ENCODE measurements around the gene TOB1. TPM values are rescaled to one million over a fixed set of nuclear protein-coding genes. Genes with fewer than 3 reads are reported as not detected.
A peak's percentile ranks its signal among the peaks of the same experiment; 100 is the strongest.

The TOB1 gene
- total RNA-seq, 1 donor from 2014 or later = 70.1 TPM

DNA sequence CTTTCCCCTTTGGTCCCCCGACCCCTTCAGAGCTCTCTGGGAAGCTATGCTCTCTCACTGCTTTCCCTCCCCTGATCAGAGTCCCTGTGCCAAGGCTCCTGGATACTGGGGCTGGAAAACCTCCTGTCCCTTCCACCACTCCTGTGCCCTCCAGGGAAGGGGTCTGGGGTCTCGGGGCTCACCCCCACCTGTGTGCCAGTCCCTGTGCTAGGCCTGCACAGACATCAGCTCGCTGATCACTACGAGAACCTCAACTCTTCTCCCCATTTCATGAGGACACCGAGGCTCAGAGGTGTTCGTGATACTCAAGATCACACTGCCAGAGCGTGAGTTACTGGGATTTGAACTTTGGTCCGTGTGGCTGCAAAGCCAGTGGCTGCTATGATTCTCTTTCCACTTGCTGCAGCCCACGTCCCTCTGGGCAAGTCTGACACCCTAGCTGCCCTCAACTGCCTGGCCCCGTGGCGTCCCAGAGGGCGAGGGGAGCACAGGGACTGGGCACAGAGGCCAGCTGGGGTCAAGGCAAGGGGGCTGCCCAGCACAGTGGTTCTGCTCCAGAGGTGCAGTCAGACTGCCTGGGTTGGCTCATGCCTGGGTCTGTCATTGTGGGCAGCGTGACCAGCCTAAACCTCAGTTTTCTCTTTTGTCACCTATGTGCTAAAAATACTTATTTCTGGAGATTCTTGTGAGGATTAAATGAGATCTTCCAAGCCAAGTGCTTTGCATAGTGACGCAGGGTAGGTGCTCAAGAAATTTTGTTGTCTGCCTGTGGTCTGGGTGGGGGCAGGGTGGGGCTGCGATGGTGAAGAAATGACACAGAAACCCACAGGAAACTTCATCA lies 43.8 kb upstream of the TOB1 start:
- Histone ChIP-seq H3K9me3 (no peaks in the 10 kb centered on the region), H3K4me1 (peaks cover 14% of the 10 kb centered on the region), H3K27ac (peak overlapping the region; percentile 37), H3K4me3 (no peak overlapping the region), H3K36me3 (no peaks in the 10 kb centered on the region), H3K27me3 (no peaks in the 10 kb centered on the region)
- DNase-seq (no peak), ATAC-seq (peak; percentile 37)
- TF ChIP-seq, protein P1, sequence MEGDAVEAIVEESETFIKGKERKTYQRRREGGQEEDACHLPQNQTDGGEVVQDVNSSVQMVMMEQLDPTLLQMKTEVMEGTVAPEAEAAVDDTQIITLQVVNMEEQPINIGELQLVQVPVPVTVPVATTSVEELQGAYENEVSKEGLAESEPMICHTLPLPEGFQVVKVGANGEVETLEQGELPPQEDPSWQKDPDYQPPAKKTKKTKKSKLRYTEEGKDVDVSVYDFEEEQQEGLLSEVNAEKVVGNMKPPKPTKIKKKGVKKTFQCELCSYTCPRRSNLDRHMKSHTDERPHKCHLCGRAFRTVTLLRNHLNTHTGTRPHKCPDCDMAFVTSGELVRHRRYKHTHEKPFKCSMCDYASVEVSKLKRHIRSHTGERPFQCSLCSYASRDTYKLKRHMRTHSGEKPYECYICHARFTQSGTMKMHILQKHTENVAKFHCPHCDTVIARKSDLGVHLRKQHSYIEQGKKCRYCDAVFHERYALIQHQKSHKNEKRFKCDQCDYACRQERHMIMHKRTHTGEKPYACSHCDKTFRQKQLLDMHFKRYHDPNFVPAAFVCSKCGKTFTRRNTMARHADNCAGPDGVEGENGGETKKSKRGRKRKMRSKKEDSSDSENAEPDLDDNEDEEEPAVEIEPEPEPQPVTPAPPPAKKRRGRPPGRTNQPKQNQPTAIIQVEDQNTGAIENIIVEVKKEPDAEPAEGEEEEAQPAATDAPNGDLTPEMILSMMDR (IDR thresholded peaks at IDR 0.05) = no peak
- intact Hi-C loops (cut with DNase I) = no loop called here

DNA sequence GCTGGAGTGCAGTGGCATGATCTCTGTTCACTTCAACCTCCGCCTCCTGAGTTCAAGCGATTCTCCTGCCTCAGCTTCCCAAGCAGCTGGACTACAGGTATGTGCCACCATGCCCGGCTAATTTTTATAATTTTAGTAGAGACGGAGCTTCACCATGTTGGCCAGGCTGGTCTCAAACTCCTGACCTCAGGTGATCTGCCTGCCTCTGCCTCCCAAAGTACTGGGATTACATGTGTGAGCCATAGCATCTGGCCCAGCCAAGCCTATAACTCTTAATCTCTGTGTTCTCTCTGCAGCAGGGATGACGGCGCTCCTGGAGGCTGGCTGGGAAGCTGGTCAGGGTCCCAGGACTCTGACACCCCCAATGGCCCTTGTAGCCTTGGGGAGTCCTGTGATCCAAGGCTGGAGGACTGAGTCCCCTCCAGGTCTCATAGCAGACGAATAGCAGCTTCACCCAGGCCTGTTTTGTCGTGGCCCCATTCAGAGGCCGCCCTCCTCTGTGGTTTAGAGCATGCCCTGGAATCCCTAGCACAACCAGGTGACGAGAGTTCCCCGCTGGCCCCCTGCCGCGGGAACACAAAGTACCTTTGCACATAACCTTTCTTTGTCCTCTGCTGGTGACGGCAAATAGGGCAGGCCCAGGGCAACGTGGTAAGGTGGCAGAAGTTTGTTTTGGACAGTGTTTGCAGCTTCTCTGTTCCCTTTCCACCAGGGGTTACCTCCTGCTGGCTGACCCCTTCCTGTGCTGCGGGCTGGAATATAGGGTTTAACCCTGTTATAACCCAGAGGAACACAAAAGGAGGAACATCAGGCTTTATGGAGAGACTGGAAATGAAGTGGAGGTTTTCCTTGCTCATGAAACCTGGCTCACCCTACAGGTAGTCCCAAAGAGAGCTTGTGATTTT lies 43.0 kb upstream of the TOB1 start:
- intact Hi-C loops (cut with DNase I) = no loop called here
- DNase-seq (peak; percentile 86), ATAC-seq (peak; percentile 81)
- Histone ChIP-seq H3K36me3 (no peaks in the 10 kb centered on the region), H3K4me3 (no peak overlapping the region), H3K4me1 (peaks cover 23% of the 10 kb centered on the region), H3K27ac (peak overlapping the region; percentile 37), H3K27me3 (no peaks in the 10 kb centered on the region), H3K9me3 (no peaks in the 10 kb centered on the region)
- TF ChIP-seq, protein P1 (IDR thresholded peaks at IDR 0.05) = no peak

DNA sequence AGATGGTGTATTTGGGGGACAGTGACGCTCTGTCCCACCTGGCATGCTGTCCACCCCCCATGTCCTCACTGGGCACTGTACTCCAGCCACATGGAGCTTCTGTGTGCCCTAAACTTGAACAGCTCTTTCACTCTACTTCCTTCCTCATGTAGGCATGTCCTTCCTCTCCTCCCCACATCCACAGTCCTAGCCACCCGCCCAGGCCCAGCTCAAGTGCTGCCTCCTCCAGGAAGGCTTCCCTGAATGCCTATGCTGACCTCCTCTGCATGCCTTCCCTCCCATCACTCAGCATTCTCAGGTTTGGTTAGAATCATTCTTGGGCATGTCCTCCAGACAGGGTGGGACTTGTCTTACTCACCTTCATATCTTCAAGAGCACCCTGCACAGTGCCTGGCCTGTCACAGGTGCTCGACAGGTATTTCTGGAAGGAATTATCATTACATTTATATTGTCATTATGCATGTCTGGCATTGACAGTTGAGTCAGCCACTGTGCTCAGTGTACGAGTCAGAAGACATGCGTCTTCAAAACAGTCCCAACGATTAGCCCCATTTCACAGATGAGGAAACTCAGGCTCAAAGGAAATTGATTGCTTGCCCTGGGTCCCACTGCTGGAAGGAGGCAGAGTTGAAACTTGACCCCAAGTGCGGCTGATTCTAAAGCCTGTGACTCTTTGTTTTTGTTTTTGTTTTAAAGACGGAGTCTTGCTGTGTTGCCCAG lies 42.1 kb upstream of the TOB1 start:
- Histone ChIP-seq H3K36me3 (no peaks in the 10 kb centered on the region), H3K27ac (no peak overlapping the region), H3K9me3 (no peaks in the 10 kb centered on the region), H3K27me3 (no peaks in the 10 kb centered on the region), H3K4me3 (no peak overlapping the region), H3K4me1 (peaks cover 29% of the 10 kb centered on the region)
- ATAC-seq (peak; percentile 13), DNase-seq (no peak)
- TF ChIP-seq, protein P1 (IDR thresholded peaks at IDR 0.05) = no peak
- intact Hi-C loops (cut with DNase I) = no loop called here

DNA sequence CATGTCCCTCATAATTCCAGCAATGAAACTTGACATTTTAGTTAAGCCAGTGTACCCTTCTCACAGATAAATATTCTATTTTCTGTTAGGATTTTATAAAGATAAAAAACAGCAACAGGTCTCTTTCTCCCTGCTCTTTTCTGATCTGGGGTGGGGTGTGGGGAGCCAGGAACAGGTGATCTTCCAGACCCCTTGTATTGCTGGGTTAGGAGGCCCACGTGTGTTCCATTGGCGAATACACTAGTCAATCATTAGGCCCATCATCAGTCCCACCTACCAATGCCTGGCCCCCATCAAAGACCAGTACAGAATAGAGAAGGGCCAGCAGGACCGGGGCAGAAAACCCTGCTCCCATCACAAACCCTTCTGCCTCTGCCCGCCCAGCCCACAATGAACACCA lies 40.3 kb upstream of the TOB1 start:
- peaks cover 29% of the 10 kb centered on the region for H3K4me1 ChIP-seq
- H3K9me3 ChIP-seq = no peaks in the 10 kb centered on the region
- DNase-seq = no peak
- H3K27me3 ChIP-seq = no peaks in the 10 kb centered on the region
- TF ChIP-seq, protein P1 (IDR thresholded peaks at IDR 0.05) = no peak
- no peaks in the 10 kb centered on the region for H3K36me3 ChIP-seq
- no peak overlapping the region for H3K4me3 ChIP-seq
- intact Hi-C loops (cut with DNase I) = no loop called here
- ATAC-seq = no peak
- H3K27ac ChIP-seq = no peak overlapping the region

DNA sequence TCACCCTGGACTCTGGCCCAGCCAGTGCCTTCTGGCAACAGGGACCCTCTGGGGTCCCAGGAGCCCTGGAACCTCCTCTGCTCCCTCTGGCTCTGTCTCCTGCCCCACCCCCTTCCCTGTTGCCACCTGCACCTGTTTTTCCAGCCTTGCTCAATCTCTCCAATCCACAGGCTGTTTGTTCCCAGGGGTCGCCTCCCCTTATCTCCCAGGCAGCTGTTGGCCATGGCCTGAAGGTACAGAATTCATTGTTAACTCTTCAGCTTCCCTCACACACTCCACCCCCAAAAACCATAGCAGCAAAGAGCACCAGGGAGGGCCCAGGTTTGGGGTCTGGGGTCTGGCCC lies 39.3 kb upstream of the TOB1 start:
- H3K4me1 ChIP-seq = peaks cover 29% of the 10 kb centered on the region
- ATAC-seq (no peak), DNase-seq (peak; percentile 65)
- TF ChIP-seq, protein P1 (IDR thresholded peaks at IDR 0.05) = no peak
- intact Hi-C loops (cut with DNase I) = no loop called here
- no peaks in the 10 kb centered on the region for H3K36me3 ChIP-seq
- no peak overlapping the region for H3K4me3 ChIP-seq
- H3K27me3 ChIP-seq = no peaks in the 10 kb centered on the region
- H3K9me3 ChIP-seq = no peaks in the 10 kb centered on the region
- peak overlapping the region; percentile 90 for H3K27ac ChIP-seq

Measured in upper lobe of right lung (tissue), 1 donor.